Left renal cortex interstitium (tissue), 4 donors: ENCODE results near the gene DR1. TPM values are rescaled to one million over a fixed set of nuclear protein-coding genes. Genes with fewer than 3 reads are reported as not detected.

Source experiments
- DNase-seq, 4 donors: peaks; one replicate each; pipeline ENCODE4 v3.0.0-alpha.2; 2013; ENCODE audit warnings: low read depth in 4 of 4, low spot score in 2 of 4, missing footprints in 1 of 4
- polyA plus RNA-seq, 4 donors: library from polyadenylated mRNA; unstranded; fragments of 120-200 nt; gene quantifications; one replicate each; pipeline ENCODE4 v1.2.1, GENCODE V29; 2013; ENCODE audit not compliant: insufficient read length in 4 of 4

DR1 gene
- 10 to 100 TPM; 55.3 to 65.7 (median 60.2) TPM for polyA plus RNA-seq

DNA sequence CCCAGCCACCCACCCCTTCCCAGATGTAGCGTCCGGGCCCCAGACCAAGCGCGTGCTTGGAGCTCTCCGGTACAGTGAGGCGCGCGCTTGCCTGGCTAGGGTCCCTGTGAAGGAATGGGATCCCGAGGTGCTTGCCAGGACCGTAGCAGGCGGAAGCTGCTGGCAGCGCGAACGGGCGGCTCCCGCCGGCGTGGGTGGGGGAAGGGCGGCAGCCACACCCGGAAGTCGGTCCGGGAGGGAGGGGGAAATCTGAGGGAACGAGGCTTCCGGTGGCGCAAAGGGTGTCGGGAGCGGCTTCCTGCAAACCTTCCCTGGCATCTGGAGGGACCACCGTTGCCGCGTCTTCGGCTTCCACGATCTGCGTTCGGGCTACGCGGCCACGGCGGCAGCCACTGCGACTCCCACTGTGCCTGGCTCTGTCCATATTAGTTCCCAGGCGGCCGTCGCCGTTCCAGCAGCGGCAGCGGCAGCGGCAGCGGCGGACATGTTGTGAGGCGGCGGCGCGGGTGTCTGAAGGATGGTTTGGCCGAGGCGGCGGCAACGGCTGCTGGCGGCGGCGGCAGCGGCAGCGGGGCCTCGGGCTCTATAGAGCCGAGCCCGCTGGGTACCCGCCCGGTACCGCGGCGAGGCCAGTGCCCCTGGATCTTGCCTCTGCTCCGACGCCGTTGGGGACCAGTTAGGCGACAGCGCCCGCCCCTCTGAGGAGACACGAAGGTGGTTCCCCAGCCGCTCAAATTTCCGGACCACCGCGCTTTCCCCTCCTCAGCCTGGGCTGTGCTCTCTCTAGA is at the start of gene DR1:
Gene DR1, plus strand, starts transcription at position 275 of the 788 bp plus-strand sequence. CDS start 739 bp downstream, outside the sequence.
- peak; percentile 82 to 90 (median 84) for DNase-seq

- no peak for DNase-seq
Observed at GRCh38 chr1:93296555-93297154, 49.1 kb upstream of the DR1 start.

DNA sequence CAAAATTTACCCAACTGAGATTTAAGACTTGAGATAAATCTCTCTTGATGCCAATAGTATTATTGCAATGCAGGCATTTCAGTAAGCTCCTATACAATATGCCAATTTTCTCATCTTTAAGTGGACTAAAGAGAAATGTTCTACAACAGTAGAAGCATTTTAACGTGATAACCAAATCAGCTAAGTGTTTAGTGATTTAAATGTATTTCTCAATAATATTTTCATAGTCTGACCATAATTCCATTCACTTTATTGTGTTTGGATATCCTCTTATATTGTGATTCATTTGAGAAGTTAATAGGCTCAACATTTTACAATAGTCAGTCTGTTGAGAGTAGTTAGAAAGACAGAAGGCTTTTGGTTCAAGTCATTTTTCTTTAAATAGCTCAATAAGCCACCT is 44.6 kb upstream of the DR1 start:
- DNase-seq: no peak

DNA sequence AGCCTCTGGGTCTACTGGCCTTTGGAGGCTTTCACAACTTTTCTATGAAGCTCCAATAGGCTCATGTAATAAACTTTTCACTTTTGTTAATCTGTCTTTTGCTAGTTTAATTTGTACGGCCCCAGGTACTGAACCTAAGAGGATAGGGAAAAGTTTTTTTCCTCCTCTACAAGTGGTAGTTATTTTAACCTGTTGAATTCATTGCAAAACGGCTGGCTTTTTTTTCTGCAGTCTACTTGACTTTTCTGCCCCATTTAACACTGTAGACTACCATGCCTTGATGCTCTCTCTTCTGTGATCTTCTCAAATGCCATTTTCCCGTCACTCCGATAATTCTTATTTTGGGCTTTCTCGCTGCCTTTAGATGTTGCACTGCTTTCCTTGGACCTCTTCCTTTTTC is 43.6 kb upstream of the DR1 start:
- no peak for DNase-seq

DNA sequence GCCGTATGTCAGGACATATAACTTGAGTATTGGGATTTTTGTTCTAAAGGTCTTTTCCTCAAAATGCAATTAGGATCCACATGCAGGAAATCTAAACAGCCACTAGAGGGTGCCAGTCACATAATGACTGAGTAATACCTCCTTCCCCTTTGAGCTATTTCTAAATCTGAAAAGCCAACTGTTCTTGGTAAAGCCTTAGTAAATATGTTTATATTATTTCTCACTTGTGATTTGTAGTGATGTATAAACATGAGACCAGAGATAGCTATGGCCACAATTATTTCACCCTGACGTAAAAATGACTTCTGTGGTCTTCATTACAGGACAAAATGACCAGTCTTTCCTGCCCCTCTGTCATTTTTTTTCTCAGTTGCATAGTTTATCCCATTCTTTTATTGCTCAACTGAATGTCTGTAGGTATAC is 41.0 kb upstream of the DR1 start:
- peak in 3 of 4 donors; percentile 20 to 37 (median 26) for DNase-seq

DNA sequence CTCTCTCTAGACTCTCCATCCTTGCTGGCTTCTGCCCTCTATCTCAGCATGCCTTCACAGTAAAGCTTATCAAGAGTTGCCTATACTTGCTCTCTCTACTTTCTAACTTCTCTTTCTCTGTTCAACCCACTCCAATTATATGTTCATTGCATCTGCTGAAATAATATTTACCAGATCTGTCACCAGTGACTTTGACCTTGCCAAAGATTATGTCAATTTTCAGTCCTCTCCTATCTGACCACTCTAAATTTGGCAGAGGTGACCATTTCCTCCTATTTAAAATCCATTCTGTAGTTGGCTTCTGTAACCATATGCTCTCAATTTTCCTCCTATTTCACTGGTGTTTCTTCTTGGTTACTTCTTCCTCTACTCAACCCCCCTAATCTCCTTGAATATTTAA is 38.8 kb upstream of the DR1 start:
- no peak for DNase-seq

DNA sequence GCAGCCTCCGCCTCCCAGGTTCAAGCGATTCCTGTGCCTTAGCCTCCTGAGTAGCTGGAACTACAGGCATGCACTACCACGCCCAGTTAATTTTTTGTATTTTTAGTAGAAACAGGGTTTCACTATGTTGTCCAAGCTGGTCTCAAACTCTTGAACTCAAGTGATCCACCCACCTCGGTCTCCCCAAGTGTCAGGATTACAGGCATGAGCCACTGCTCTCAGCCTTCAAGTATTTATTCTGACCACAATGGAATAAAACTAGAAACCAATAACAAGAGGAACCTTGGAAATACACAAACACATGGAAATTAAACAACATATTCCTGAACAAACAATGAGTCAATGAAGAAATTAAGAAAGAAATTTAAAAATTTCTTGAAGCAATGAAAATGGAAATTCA is 32.7 kb upstream of the DR1 start:
- no peak for DNase-seq

- no peak for DNase-seq
Observed at GRCh38 chr1:93317207-93317606, 28.5 kb upstream of the DR1 start.

DNA sequence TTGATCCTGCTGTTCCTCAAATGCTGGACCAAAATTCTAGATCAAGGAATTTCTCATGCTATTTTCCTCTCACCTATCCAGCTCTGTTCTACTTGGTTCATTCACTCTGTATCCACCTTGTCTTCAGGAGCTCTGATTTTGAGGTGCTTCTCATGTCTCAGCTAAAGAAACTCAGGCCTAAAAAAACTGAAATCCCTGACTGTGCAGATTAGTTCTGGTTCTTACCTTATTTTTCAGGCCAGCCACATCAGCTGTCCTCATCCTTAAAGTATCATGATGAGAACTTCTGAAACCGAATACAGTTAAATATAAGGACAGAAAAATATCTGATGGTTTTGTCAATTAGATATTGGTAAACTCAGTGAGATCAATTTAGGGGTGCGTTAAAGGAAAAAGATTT is 27.8 kb upstream of the DR1 start:
- no peak for DNase-seq

DNA sequence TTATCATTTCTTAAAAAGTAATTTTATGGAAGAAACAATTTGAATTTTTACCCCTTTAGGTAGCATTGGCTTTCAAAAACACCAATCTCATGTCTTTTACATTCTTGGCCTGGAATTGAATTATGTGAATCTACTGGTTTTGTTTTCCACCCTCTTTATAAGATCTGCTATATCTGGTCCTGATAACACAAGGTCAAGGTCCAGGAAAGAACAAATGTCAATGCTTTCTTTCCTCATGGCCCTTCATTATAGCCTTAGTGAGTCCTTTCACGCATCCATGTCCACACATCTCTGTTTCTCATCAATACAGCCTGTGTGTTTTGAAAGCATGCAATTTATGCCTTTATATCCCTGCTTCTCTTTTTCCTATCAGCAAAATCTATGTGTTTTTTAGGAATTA is 24.0 kb upstream of the DR1 start:
- no peak for DNase-seq

GRCh38 chr1:93322349-93322748 is 23.4 kb upstream of the DR1 start:
- DNase-seq: no peak

DNA sequence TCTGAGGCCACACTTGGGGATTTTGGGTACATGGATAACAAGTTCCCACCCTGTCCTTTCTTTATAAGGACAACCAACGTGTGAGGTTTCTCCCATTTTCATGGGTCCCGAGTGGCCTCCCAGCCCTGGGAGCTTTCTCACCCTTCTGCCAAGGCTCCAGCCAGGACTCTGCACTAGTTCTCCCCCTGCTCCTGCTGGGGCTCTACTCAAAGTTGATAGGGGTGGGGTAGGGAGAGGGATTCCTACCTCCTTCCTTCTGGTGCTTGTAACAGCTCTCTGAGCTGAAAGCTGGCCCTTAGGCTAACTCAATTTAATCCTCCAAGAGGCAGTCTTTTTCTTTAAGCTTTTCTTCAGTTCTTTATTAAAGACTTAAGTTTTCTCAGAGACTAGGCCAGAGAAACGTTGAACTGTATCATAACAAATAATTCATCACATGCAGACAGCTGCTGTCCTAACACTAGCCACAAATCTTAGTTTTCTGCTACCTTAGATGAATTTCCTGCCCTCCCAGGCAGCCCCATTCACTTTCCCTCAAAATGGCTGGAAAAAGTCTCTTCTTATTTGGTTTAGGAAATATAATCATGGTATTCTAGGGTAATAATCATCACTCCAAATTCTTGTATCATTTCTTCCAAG is 22.4 kb upstream of the DR1 start:
- DNase-seq: no peak

GRCh38 chr1:93324486-93325464 is 20.9 kb upstream of the DR1 start:
- DNase-seq: no peak

GRCh38 chr1:93328809-93329760 is 16.6 kb upstream of the DR1 start:
- no peak for DNase-seq

- no peak for DNase-seq
Observed at GRCh38 chr1:93330196-93330595, 15.5 kb upstream of the DR1 start.

DNA sequence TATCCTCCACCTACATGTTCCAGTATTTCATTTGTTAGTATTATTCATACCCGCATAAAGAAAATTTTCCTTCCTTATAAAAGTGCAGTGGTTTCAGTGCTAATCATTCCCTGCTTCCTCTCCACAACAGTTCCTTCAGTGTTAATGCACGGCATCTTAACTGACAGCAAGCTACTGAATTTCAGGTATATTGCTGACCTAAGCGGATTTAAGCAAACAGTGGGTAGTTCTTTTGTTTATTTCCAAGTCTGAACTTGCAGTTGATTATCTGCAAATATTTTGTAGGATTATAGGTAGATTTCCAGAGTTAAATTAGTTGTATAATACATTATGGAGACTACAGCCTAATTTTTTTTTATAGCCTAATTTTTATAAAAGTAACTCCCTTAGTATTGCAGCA is 15.1 kb upstream of the DR1 start:
- DNase-seq: no peak

DNA sequence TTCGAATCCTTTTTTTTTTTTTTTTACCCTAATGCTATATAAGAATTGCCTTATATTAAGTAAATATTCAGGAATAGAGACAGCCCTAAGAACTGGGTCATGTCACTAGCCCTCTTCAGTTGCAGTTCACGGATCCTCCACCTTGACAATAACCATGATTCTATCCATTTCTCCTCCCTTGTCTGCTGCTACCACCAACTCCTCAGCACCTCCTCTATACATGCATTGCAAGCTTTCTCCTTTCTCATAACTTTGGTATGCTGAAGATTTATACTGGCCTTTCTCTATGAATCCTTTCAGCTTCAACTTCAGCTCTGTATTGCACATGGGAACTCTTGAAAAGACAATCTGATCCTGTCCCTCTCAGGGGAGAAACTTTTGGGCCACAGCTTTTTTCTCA is 14.3 kb upstream of the DR1 start:
- DNase-seq: no peak

DNA sequence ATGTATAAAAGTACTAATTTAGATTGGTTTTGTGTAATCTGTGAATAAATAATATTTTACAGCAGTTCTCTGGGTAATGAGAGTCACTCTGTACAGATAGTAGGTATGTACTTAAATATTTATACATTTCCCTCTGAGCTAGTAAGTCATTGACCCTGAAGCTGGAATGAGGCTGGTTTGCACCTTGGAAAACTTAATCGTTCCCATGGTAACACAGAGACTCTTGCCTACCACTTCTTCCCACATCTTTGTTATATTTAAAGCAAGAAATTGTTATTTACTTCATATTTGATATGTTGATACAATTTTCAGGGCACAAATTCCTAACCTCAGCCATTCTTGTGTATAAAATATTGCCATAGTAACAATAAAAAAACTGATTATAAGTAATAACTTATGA is 13.3 kb upstream of the DR1 start:
- DNase-seq: no peak

DNA sequence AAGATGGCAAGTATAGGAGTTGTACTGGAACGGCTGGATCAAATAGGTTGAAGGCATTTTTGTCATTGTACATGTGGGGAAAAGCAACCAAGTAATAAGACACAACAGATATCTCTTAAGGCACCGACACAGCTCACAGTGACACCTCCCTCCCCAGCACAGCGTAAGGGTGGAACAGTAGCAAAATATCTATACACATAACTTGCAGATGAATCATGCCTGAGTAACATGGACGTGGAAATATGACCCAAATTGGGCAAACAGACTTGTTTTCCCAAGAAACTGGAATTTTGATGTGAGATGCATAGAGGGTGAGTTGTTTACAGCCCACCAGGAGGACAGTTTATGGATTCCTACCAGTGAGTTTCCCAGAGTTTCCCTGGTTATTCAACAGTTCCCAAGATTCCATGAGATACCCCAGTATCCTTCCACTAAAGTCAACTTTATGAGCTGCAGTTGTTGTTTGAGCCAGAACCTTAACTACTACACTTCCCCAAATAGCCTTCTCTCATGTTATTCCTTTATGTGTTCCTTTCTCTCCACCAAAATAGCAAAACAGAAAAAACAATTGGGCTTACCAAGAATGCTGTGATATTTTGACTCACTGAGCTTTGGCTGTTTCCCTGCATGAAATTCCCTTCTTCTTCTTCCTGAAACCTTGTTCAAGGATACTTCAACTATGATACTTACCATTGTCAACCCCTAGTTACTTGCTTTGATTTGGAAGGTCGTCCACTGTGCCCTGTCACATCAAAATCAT is 7.1 kb upstream of the DR1 start:
- no peak for DNase-seq
